NT2/D1 (cell line): ENCODE measurements around the gene PTGER1.

ENCODE experiments used
- SUZ12 ChIP-seq: IDR thresholded peaks from 2 replicates; pipeline ENCODE4 v1.6.1; 2011; ENCODE audit not compliant: insufficient read length, insufficient read depth; ENCODE audit errors: extremely low read depth
- YY1 ChIP-seq: IDR thresholded peaks from 2 replicates; pipeline ENCODE4 v1.6.1; 2011; ENCODE audit not compliant: insufficient read length, insufficient read depth
- ZNF274 ChIP-seq: IDR thresholded peaks from 2 replicates; pipeline ENCODE4 v1.6.1; 2011; ENCODE audit warnings: mild to moderate bottlenecking, low read depth, low read length

DNA sequence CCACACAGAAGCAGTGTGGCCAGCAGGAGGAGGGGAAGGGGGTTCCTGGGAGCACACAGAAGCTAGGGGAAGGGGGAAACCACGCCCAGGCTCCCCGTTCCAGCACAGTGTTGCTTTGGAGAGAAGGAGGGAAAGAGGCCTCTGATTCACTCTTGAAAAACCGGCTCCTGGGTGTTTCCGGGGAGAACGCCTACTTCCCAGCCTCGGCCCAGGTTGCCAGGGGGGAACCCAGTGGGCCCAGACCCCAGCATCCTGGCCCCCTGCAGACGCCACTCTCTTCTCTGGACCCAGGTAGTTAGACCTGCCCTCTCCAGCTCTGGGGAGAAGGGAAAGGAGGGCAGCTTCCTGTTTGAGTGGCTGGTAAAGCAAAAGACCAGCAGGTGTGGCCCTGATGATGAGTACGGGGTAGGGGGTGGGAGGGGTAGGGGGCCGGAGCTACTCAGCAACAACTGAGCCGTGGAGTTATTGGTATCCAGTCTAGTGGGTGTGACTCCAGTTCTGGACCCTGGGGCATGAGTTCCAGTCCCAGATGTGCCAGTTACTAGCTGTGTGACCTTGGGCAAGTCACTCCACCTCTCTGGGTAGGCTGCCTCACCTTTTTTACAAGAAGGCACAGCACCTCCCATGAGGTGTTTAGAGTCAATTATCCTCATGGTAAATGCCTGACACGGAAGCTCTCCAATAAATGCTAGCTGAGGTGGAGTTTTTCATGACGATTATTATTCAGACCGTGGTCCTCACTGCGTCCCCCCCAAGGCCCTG, 19.9 kb upstream of the PTGER1 start:
- no peak for TF ChIP-seq SUZ12
- TF ChIP-seq YY1 = no peak
- no peak for TF ChIP-seq ZNF274
